Adipocyte (in vitro differentiated cells): Measurements from ENCODE around the gene FER.

Source experiments
- DNase-seq: peaks from one replicate; pipeline ENCODE4 v3.0.0-alpha.2; 2015; ENCODE audit warnings: low read depth
- H3K27me3 ChIP-seq: replicated peaks from 2 replicates; pipeline ENCODE4 v1.7.0; 2013; ENCODE audit warnings: mild to moderate bottlenecking, low read length, moderate library complexity; ENCODE audit not compliant: control insufficient read depth, insufficient read depth
- H3K36me3 ChIP-seq: 2 replicates; pipeline ENCODE4 v1.7.0; 2013; ENCODE audit warnings: low read length, mild to moderate bottlenecking, moderate library complexity; ENCODE audit not compliant: control insufficient read depth, insufficient read depth, severe bottlenecking
- H3K4me1 ChIP-seq: 2 replicates; pipeline ENCODE4 v1.7.0; 2013; ENCODE audit warnings: mild to moderate bottlenecking, low read length, moderate library complexity; ENCODE audit not compliant: control insufficient read depth, insufficient read depth
- H3K4me3 ChIP-seq: 2 replicates; pipeline ENCODE4 v1.7.0; 2013; ENCODE audit warnings: mild to moderate bottlenecking, low read length, moderate library complexity
- H3K9ac ChIP-seq: 2 replicates; pipeline ENCODE4 v1.7.0; 2013; ENCODE audit warnings: mild to moderate bottlenecking, low read length, moderate library complexity
- H3K9me3 ChIP-seq: 2 replicates; pipeline ENCODE4 v1.7.0; 2013; ENCODE audit warnings: mild to moderate bottlenecking, low read length, moderate library complexity; ENCODE audit not compliant: control insufficient read depth

FER gene

DNA sequence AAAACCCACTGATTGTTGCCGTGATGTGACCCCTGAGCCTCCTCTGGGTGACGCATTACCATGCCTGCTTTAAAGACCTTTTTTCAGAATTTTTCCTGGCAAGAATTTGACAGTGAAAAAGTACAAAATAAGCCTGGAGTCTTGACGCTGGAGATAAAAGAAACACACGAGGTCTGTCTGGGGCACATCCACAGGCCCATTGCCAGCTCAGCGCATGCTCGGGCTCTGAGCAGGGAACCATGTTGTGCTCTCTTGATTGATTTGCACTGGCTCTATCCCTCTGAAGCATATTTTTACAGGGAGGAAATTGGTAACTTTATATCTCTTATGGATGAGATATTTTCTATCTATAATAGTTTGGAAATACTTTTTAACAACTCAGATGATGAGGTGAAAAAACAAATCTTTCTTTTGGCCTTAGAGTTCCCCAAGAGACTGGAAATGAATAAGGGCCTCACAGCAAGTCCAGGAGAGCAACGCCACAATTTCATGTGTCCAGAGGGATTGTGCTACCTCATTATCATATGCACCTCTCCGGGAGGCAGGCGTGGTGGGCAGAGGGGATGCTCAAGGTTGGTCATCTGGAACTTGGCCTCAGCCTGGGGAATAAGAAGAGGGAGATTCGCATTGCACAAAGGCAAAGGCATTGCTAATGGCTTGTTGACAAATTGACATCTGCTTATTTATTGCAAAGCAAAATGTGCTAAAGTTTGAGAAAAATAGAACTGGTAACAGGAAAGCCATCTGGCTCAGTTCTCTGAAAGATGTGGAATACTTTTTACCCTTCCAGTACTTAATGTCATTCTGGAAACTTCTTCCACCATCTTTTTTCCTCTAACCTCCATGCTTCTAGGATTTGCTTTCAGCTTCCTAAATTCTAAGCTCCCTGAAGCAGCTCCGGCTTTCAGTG is 478.3 kb downstream of the FER start:
- Histone ChIP-seq H3K36me3 (no peaks in the 10 kb centered on the region), H3K4me1 (no peaks in the 10 kb centered on the region), H3K27me3 (peaks cover 2% of the 10 kb centered on the region), H3K9me3 (no peaks in the 10 kb centered on the region), H3K9ac (no peak overlapping the region), H3K4me3 (no peak overlapping the region)
- no peak for DNase-seq

DNA sequence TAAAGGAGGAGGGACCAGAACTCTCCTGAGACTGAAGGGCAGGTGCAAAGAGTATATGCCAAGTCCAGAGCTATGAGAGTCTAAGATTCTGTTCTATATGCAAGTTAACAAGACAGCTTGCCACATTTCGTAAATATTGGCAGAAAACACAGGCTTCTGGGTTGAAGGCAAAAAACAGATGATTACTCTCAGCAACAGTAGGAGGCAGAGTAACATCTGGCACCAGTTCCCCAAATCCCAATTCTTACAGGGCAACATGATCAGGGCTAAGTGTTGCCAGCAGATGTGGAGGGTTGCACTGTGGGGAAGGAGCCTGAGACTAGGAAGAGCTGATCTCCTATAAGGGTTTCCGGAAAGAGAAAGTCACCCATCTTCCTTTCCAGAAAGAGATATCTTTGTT is 482.7 kb downstream of the FER start:
- Histone ChIP-seq H3K4me1 (peaks cover 4% of the 10 kb centered on the region), H3K4me3 (no peak overlapping the region), H3K9ac (no peak overlapping the region), H3K27me3 (peaks cover 2% of the 10 kb centered on the region), H3K36me3 (no peaks in the 10 kb centered on the region), H3K9me3 (no peaks in the 10 kb centered on the region)
- no peak for DNase-seq

GRCh38 chr5:109231331-109231730 is 483.6 kb downstream of the FER start:
- Histone ChIP-seq H3K4me1 (peaks cover 4% of the 10 kb centered on the region), H3K36me3 (no peaks in the 10 kb centered on the region), H3K9me3 (peaks cover 6% of the 10 kb centered on the region), H3K4me3 (no peak overlapping the region), H3K9ac (no peak overlapping the region), H3K27me3 (peaks cover 2% of the 10 kb centered on the region)
- DNase-seq = no peak

- Histone ChIP-seq H3K9me3 (peaks cover 13% of the 10 kb centered on the region), H3K4me1 (peaks cover 4% of the 10 kb centered on the region), H3K9ac (no peak overlapping the region), H3K36me3 (no peaks in the 10 kb centered on the region), H3K27me3 (peaks cover 2% of the 10 kb centered on the region), H3K4me3 (no peak overlapping the region)
- DNase-seq = no peak
These were observed 486.7 kb downstream of the FER start for GRCh38 chr5:109234381-109234780.

DNA sequence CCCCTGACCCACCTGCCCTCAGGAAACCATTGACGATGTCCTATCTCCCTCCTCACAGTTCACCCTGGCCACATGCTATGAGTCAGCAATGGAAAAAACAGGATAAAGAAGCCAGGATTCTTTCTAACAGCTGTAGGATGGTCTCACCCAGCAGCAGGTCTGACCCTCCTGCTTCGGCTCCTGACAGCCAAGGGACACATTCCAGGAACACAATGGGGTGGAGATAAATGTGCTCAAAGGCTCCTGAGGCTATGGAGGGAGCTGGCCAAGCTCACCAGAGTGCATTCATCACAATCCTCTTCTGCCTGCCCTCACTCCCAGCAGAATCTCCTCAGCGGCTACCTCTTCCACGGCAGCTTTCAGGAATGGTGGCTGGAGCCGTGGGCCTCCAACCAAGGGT is 491.8 kb downstream of the FER start:
- H3K36me3 ChIP-seq = no peaks in the 10 kb centered on the region
- DNase-seq = no peak
- no peak overlapping the region for H3K4me3 ChIP-seq
- H3K4me1 ChIP-seq = no peaks in the 10 kb centered on the region
- peaks cover 13% of the 10 kb centered on the region for H3K9me3 ChIP-seq
- no peak overlapping the region for H3K9ac ChIP-seq
- H3K27me3 ChIP-seq = no peaks in the 10 kb centered on the region

DNA sequence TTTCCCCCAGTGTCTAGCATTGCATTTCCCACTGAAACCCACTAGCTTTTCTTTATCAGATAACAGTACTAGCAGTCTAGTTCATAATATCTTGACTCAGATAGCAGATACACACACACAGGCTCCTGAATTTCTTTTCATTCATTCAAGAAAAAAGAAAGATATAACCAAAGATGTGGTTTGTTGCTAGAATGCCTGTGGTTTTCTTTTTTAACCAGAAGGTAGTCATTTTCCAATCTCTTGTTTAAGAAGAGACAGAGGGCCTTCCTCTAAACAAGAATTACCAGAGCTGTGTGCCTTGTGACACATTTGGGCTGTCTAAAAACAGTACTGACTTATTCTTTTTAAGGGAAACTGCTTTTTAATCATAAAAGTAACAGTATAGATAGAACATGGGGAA is 494.8 kb downstream of the FER start:
- H3K9ac ChIP-seq = no peak overlapping the region
- H3K27me3 ChIP-seq = no peaks in the 10 kb centered on the region
- DNase-seq = no peak
- no peaks in the 10 kb centered on the region for H3K36me3 ChIP-seq
- peaks cover 7% of the 10 kb centered on the region for H3K9me3 ChIP-seq
- H3K4me1 ChIP-seq = no peaks in the 10 kb centered on the region
- H3K4me3 ChIP-seq = no peak overlapping the region

DNA sequence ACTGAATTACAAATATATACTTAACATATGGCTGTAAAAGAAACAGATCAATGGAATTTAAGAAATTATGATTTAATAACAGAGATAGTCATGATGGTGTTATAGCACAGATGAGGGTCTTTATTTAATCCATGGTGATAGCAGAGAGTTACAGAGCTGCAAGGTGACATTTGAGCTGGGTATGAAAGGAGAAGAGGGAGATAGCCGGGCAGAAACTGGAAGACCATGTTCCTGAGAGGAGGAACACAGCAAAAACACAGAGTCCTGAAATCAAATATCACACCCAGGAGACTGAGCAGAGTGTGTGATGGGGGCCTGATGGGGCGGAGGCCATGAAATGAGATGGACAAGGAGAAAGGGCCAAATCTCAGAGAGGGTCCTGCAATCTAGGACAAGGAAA is 498.7 kb downstream of the FER start:
- Histone ChIP-seq H3K4me1 (no peaks in the 10 kb centered on the region), H3K9me3 (peaks cover 7% of the 10 kb centered on the region), H3K9ac (no peak overlapping the region), H3K36me3 (no peaks in the 10 kb centered on the region), H3K4me3 (no peak overlapping the region), H3K27me3 (no peaks in the 10 kb centered on the region)
- no peak for DNase-seq
